ENCODE measurements around the gene MTFP1.
"Not testable (repeated sequence)": the region's sequence is repeated elsewhere in the genome, so short reads cannot be mapped to it uniquely, and the experiment has no call there.

MTFP1 gene

DNA sequence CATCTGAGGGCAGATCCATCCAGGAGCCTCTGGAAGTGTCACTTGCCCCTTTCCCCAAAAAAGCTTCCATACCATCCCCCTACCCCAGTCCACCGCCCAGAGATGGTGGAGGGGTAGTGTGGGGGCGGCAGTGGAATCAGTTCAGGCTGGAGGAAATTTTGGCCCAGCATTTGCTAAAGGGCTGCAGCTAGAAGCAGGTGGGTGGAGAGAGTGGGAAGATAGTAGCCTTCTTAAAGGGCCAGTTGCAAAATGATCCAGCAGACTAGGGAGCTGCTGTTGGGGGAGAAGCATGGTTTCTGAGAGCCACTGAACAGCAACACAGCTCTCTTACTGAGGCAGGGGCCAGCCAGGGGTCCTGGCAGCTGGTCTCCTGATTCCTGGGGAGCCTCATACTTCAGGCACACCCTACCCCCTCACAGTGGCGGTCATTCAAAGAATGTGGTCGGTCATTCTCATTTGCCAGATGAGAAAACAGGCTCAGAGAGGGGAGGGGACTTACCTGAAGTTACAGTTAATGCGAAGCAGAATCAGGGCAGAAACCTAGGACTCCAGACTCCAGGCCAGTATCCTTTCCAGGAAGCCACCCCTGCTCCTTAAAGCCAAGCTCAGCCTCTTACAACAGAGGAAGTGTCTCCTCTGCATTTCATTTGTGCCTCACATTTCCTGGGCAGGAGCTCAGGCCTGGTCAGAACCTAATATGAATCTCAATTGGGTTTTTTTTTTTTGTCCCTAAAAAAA lies 23.4 kb upstream of the MTFP1 start:
- DNase-seq = no peak

GRCh38 chr22:30402766-30403104 lies 22.8 kb upstream of the MTFP1 start:
- DNase-seq = not testable (repeated sequence)

GRCh38 chr22:30404307-30404706 lies 21.3 kb upstream of the MTFP1 start:
- DNase-seq = no peak

DNA sequence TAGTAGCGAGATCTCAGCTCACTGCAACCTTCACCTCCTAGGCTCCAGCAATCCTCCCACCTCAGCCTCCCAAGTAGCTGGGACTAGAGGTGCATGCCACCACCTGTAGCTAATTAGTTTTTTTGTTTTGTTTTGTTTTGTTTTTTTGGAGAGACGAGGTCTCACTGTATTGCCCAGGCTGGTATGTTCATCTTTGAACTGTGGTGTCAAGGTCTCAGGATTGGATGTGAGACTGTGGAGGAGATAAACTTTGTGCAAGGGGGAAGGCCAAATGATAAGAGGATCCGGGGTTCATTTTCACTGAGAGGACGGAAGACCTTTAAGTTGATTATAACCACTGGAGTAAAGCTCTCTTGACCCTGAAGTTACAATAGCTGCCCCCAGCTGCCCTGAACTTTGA lies 19.8 kb upstream of the MTFP1 start:
- no peak for DNase-seq

- no peak for DNase-seq
These were observed 19.2 kb upstream of the MTFP1 start for GRCh38 chr22:30406400-30406799.

GRCh38 chr22:30408388-30409102 lies 17.0 kb upstream of the MTFP1 start:
- no peak for DNase-seq

DNA sequence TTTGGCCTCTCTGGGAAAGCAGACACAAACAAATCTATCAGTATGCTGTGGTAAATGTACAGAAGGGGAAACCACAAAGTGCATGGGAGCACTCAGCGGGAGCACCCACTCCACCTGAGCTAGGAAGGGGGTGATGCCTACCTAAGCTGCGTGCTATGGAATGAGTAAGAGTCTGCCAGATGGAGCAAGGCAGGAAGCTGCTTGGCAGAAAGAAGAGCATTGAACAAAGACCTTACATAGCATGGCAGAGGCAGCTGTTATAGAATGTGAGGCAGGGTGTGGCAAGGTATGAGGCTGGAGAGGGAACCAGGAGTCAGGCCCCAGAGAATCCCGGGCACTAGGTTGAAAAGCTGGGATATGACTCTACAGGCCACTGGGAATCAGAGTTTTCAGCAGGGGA lies 13.8 kb upstream of the MTFP1 start:
- no peak for DNase-seq

DNA sequence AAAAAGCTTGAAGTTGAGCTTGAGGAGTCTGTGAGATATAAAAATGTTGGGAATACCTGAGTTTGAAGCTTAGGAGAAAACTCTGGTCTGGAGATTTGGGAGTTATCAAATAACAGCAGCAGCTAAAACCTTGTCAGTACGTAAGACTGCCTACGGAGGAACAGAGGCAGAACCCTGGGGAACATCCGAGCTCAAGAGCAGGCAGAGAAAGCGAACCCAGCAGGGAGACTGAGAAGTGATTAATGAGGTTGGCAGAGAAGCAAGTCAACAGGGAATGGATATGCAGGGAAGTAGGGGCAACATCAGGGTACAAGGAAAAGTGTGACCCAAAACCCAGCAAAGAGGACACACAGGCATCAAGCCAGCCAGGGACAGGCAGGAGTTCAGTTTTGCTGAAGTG lies 12.6 kb upstream of the MTFP1 start:
- no peak for DNase-seq

- no peak for DNase-seq
These were observed 11.6 kb upstream of the MTFP1 start for GRCh38 chr22:30413745-30414524.

DNA sequence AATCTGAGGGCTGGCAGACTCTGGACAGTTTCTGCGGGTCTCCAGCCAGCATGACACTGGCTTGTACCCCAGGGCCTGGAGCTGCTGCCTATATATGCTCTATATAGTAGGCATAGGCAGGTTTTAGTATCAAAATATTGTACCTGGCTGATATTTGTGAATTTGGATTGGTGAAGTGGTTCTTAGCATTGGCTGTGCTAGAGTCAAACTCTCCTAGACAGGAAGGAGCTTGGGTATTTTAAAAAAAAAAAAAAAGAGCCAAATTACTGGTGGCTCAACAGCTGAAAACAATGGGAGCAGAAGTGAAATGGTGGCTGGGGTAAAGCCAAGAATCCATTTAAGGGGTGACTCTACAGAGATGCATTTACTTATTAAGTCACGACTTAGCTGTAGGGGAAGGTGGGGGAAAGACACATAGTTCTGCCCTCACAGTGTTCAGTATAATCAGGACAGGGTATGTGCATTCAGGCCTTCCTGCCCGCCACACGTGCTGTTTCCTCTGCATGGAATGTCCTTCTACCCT lies 11.0 kb upstream of the MTFP1 start:
- no peak for DNase-seq

DNA sequence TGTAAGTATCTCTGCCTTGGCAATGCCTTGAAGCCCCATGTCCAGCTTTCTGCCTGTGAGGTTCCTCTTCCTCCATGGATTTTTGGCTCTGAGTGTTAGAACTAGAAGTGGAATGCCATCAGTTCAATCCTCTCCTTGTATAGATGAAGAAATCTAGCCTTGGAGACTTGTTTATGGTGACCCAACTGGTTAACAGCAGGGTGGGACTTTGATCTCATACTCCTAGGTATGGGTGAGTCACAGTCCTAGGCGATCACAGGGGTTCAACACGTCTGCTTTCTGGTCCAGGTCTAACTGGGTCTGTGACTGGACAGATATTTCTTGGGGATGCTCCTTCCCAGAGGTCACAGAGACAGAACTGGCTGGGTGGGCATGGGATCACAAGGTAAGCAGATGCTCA lies 9.2 kb upstream of the MTFP1 start:
- DNase-seq = no peak

GRCh38 chr22:30416837-30417236 lies 8.7 kb upstream of the MTFP1 start:
- DNase-seq = no peak

- DNase-seq = no peak
These were observed 5.0 kb upstream of the MTFP1 start for GRCh38 chr22:30420347-30421125.

DNA sequence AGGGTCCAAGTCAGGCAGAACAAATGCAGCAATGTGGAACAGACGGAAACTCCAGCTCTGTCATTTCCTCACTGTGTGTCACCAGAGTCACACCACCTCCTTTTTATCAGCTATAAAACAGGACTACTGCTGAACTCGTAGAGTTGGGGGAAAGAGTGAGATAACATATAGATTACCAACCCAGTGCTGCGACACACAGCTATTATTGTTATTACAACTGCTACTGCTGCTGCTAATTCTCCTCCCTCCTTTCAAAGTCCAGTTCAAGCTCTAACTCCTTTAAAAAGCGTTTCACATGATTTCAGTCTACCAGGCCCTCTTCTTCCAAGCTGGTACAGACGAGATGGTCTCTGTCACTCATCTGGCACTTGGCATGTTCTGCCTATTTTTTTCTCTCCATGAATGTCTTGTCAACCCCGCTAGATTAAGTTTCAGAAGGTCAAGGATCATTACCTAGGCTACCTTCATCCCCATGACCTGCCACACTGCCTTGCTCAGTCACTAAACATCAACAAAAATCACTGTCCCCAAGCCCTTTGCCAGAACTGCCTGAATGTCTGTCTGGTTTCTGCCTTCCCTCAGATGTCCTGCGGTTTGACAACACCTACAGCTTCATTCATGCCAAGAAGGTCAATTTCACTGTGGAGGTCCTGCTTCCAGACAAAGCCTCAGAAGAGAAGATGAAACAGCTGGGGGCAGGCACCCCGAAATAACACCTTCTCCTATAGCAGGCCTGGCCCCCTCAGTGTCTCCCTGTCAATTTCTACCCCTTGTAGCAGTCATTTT lies 3.7 kb upstream of the MTFP1 start:
- DNase-seq = no peak

- peak in 1 of 2 donors; percentile 40 for DNase-seq
These were observed 2.9 kb upstream of the MTFP1 start for GRCh38 chr22:30422481-30423300.

- peak in 1 of 2 donors; percentile 33 for DNase-seq
These were observed 2.1 kb upstream of the MTFP1 start for GRCh38 chr22:30423301-30423958.

DNA sequence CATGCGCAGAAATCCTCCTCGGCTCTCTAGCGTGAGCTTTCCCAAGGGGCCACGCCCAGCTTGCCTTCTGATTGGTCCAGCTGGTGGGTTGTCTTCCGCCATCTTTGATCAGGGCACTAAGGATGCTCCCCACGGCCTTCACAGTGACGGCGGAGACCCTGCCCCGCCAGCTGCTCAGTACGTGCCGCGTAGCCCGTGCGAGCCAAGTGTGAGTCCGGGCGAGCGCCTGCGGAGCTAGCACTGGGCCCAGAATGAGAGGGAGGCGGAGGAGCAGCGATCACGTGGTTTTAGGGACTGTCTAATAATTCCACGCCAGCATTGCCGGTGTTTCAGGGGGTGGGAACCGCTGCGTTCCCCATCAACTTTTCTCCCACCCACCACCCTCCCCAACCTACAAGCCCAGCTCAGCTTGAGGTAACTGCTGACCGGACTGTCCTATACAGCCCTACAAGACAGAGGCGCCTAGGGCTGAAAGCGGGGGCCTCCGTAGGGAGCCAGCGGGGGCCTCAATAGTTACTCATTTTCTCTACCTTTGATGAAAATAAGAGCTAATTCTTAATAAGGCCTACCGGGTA lies 1.5 kb upstream of the MTFP1 start:
- peak; percentile 99 to 100 for DNase-seq

DNA sequence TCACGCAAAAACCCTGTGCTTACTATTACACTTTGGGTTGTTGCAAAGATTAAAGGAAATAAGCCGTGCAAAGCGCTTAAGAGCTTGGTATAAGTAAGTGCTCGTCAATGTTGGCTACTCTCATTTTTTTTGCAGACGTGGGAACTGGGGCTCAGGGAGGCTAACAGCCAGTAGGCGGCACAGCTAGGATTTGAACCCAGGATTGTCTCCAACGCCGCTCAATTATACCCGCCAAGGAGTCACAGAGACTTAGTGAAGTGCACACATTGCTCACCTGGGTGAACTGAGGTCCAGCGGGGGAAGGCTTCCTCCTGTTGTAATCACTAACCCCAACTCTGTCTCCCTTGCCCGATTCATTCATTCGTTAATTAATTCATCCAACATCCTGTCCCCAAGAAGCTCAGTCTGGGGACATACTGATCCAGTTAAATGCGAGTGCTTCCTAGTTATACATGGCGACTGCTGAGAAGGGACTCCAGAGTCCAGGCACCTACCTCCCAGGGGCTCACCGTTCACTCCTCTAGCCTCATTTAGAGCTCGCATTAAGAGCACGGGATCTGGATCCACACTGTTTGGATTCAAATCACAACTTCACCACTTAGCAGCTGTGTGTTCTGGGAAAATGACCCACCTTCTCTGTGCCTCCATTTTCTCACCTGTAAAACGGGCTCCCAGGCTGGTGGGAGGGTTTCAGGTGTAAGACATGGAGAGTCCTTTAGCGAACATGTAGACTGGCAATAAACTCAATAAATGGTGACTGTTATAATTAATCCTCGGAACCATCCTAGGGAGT lies 838 bp upstream of the MTFP1 start:
- no peak for DNase-seq

- no peak for DNase-seq
These were observed 297 bp upstream of the MTFP1 start for GRCh38 chr22:30425327-30425615.

All from CD4-positive, alpha-beta T cell treated with Interleukin-4 for 1 hour (primary cell).